Kidney capillary endothelial cell (primary cell): ENCODE results near the gene GPRASP1.

Source experiments
- DNase-seq: peaks from one replicate; pipeline ENCODE4 v3.0.0-alpha.2; 2018; ENCODE audit warnings: low spot score

The GPRASP1 gene

DNA sequence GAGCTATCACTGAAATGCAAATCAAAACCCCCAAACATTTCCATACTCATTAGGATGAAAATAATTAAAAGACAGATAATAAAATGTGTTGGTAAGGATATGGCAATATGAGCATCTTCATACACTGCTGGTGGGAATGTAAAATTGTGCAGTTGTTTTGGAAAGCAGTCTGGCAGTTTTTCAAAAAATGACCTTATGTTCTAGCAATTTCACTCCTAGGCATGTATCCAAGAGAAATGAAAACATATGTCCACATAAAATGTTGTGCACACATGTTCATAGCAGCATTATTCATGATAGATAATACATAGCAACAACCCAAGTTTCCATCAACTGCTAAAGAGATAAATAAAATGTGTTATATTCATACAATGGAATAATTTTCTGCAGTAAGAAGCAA, 46.2 kb downstream of the GPRASP1 start:
- no peak for DNase-seq
